OCI-LY7 (cell line): ENCODE results near the gene PHACTR3. TPM values are rescaled to one million over a fixed set of nuclear protein-coding genes. Genes with fewer than 3 reads are reported as not detected.

Source experiments
- BruUV-seq: library from RNA; stranded (reverse); fragments of 400-500 nt; replicated peaks from 2 replicates; lab custom pipeline; 2021; lab: Mats Ljungman, UMichigan
- CTCF ChIA-PET: fragments of 300-600 bp; sonication (Branson Sonifier 250); formaldehyde crosslinking; loops from one replicate; lab custom pipeline; 2022; ENCODE audit warnings: antibody characterized with exemption; ENCODE audit not compliant: unreplicated experiment; lab: Charles Lee
- POLR2A ChIA-PET: fragments of 300-600 bp; sonication (Branson Sonifier 250); formaldehyde crosslinking; loops from one replicate; lab custom pipeline; 2022; ENCODE audit warnings: antibody characterized with exemption; lab: Charles Lee
- DNase-seq: peaks from one replicate; pipeline ENCODE4 v3.0.0-alpha.2; 2015; ENCODE audit warnings: low spot score
- H2AFZ ChIP-seq: fragments of 200-600 bp; sonication (generic), shearing (Covaris generic); 2 replicates; pipeline ENCODE4 v1.6.1; 2014; ENCODE audit warnings: mild to moderate bottlenecking, antibody characterized with exemption, low read length, moderate library complexity
- H3K27ac ChIP-seq: fragments of 200-600 bp; sonication (generic); 2 replicates; pipeline ENCODE4 v1.5.1; 2014; ENCODE audit warnings: mixed run types, low read depth, mild to moderate bottlenecking, moderate library complexity, low read length, inconsistent platforms; ENCODE audit not compliant: poor library complexity, severe bottlenecking
- H3K36me3 ChIP-seq: fragments of 200-600 bp; sonication (generic); 2 replicates; pipeline ENCODE4 v1.6.1; 2014; ENCODE audit warnings: mild to moderate bottlenecking, antibody characterized with exemption, low read length, moderate library complexity, mixed read lengths; ENCODE audit not compliant: insufficient read depth
- H3K4me1 ChIP-seq: fragments of 200-600 bp; sonication (generic); 2 replicates; pipeline ENCODE4 v1.5.1; 2014; ENCODE audit warnings: mild to moderate bottlenecking, low read length; ENCODE audit not compliant: insufficient read depth, poor library complexity, severe bottlenecking
- H3K4me2 ChIP-seq: fragments of 200-600 bp; sonication (generic); 2 replicates; pipeline ENCODE4 v1.6.1; 2014; ENCODE audit warnings: mild to moderate bottlenecking, low read length
- H3K4me3 ChIP-seq: fragments of 200-600 bp; sonication (generic); 2 replicates; pipeline ENCODE4 v1.5.1; 2014; ENCODE audit warnings: mild to moderate bottlenecking, low read depth, low read length; ENCODE audit not compliant: poor library complexity, severe bottlenecking
- H3K79me2 ChIP-seq: fragments of 200-600 bp; sonication (generic); 2 replicates; pipeline ENCODE4 v1.6.1; 2016; ENCODE audit warnings: low read depth, mild to moderate bottlenecking, low read length, moderate library complexity, mixed read lengths; ENCODE audit not compliant: insufficient read depth
- H3K9me2 ChIP-seq: fragments of 200-600 bp; sonication (generic); 2 replicates; pipeline ENCODE4 v1.6.1; 2016; ENCODE audit warnings: mild to moderate bottlenecking, low read length, mixed read lengths; ENCODE audit not compliant: insufficient read depth
- H3K9me3 ChIP-seq: fragments of 200-600 bp; sonication (generic); 2 replicates; pipeline ENCODE4 v1.6.1; 2014; ENCODE audit warnings: mild to moderate bottlenecking, mixed run types, low read length, mixed read lengths
- H4K20me1 ChIP-seq: fragments of 200-600 bp; sonication (generic); 2 replicates; pipeline ENCODE4 v1.6.1; 2014; ENCODE audit warnings: mild to moderate bottlenecking, antibody characterized with exemption, low read length, moderate library complexity, mixed read lengths; ENCODE audit not compliant: insufficient read depth
- EZH2phosphoT487 ChIP-seq: fragments of 200-600 bp; sonication (generic); IDR thresholded peaks from 2 replicates; pipeline ENCODE4 v1.6.1; 2018; ENCODE audit warnings: low read depth, borderline replicate concordance, mild to moderate bottlenecking, mixed run types, antibody characterized with exemption, low read length, moderate library complexity, mixed read lengths
- intact Hi-C: fragments of 100-400 bp; cut with micrococcal nuclease; formaldehyde crosslinking; loops from one replicate; pipeline ENCODE4 v1.10.0; 2022; ENCODE audit not compliant: unreplicated experiment
- total RNA-seq, 2 experiments: library from RNA; depleted of rRNA in 1 of 2; stranded (reverse); fragments of >200 nt in 1 of 2; shearing (Covaris generic) in 1 of 2; gene quantifications; 2 replicates each; pipeline ENCODE4 v1.2.3, GENCODE V29; 2014 to 2022
- TF ChIP-seq, protein P1 (sequence below): fragments of 200-600 bp; sonication (generic); conservative IDR thresholded peaks from 2 replicates; pipeline ENCODE4 v1.5.1; 2014; ENCODE audit warnings: mild to moderate bottlenecking, antibody characterized with exemption, low read length, moderate library complexity, mixed read lengths

Gene PHACTR3
- total RNA-seq, 2 experiments from 2014 or later: 0.32 TPM; not detected in 1

- Histone ChIP-seq H3K27ac (no peak overlapping the region), H3K4me3 (no peak overlapping the region), H3K4me1 (no peaks in the 10 kb centered on the region), H3K79me2 (no peaks in the 10 kb centered on the region), H3K9me3 (no peaks in the 10 kb centered on the region), H3K4me2 (no peak overlapping the region), H4K20me1 (no peaks in the 10 kb centered on the region), H2AFZ (no peak overlapping the region), H3K36me3 (no peaks in the 10 kb centered on the region), H3K9me2 (no peaks in the 10 kb centered on the region)
- POLR2A ChIA-PET: no interaction called here
- intact Hi-C loops: no loop called here
- TF ChIP-seq EZH2phosphoT487: no peak
- TF ChIP-seq, protein P1, sequence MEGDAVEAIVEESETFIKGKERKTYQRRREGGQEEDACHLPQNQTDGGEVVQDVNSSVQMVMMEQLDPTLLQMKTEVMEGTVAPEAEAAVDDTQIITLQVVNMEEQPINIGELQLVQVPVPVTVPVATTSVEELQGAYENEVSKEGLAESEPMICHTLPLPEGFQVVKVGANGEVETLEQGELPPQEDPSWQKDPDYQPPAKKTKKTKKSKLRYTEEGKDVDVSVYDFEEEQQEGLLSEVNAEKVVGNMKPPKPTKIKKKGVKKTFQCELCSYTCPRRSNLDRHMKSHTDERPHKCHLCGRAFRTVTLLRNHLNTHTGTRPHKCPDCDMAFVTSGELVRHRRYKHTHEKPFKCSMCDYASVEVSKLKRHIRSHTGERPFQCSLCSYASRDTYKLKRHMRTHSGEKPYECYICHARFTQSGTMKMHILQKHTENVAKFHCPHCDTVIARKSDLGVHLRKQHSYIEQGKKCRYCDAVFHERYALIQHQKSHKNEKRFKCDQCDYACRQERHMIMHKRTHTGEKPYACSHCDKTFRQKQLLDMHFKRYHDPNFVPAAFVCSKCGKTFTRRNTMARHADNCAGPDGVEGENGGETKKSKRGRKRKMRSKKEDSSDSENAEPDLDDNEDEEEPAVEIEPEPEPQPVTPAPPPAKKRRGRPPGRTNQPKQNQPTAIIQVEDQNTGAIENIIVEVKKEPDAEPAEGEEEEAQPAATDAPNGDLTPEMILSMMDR: no peak
- no peak for DNase-seq
- CTCF ChIA-PET: no interaction called here
- BruUV-seq: no TSS peak
Observed at GRCh38 chr20:59745716-59746115, 141.4 kb downstream of the PHACTR3 start.

- H3K4me3 ChIP-seq: no peak overlapping the region
- H3K79me2 ChIP-seq: no peaks in the 10 kb centered on the region
- DNase-seq: no peak
- ChIA-PET CTCF (no interaction called here), POLR2A (no interaction called here)
- H3K9me3 ChIP-seq: no peaks in the 10 kb centered on the region
- TF ChIP-seq, protein P1: no peak
- TF ChIP-seq EZH2phosphoT487: no peak
- H3K4me1 ChIP-seq: no peaks in the 10 kb centered on the region
- no peak overlapping the region for H3K4me2 ChIP-seq
- no TSS peak for BruUV-seq
- no peaks in the 10 kb centered on the region for H3K9me2 ChIP-seq
- H3K27ac ChIP-seq: no peak overlapping the region
- no peak overlapping the region for H2AFZ ChIP-seq
- H4K20me1 ChIP-seq: no peaks in the 10 kb centered on the region
- intact Hi-C loops: no loop called here
- H3K36me3 ChIP-seq: no peaks in the 10 kb centered on the region
Observed at GRCh38 chr20:59746155-59746554, 141.8 kb downstream of the PHACTR3 start.

- DNase-seq: no peak
- no peaks in the 10 kb centered on the region for H3K9me3 ChIP-seq
- H2AFZ ChIP-seq: no peak overlapping the region
- no peak overlapping the region for H3K27ac ChIP-seq
- H3K36me3 ChIP-seq: no peaks in the 10 kb centered on the region
- CTCF ChIA-PET: interaction anchor here (1.2 kb wide), 1 partner anchor 27 kb away, joined by 3 read pairs; no protein-coding TSS in a partner anchor
- H3K4me3 ChIP-seq: no peak overlapping the region
- H3K9me2 ChIP-seq: no peaks in the 10 kb centered on the region
- no TSS peak for BruUV-seq
- no peaks in the 10 kb centered on the region for H3K79me2 ChIP-seq
- intact Hi-C loops: no loop called here
- TF ChIP-seq, protein P1: 0 out of 2 replicates have a peak, but pooled peaks have one; percentile 24
- TF ChIP-seq EZH2phosphoT487: no peak
- no peak overlapping the region for H3K4me2 ChIP-seq
- no peaks in the 10 kb centered on the region for H4K20me1 ChIP-seq
- peaks cover 14% of the 10 kb centered on the region for H3K4me1 ChIP-seq
- POLR2A ChIA-PET: no interaction called here
Observed at GRCh38 chr20:59747671-59748515, 143.6 kb downstream of the PHACTR3 start.
